ENCODE results near the gene NAB2.
"Not testable (repeated sequence)": the region's sequence is repeated elsewhere in the genome, so short reads cannot be mapped to it uniquely, and the experiment has no call there.

NAB2 gene, protein sequence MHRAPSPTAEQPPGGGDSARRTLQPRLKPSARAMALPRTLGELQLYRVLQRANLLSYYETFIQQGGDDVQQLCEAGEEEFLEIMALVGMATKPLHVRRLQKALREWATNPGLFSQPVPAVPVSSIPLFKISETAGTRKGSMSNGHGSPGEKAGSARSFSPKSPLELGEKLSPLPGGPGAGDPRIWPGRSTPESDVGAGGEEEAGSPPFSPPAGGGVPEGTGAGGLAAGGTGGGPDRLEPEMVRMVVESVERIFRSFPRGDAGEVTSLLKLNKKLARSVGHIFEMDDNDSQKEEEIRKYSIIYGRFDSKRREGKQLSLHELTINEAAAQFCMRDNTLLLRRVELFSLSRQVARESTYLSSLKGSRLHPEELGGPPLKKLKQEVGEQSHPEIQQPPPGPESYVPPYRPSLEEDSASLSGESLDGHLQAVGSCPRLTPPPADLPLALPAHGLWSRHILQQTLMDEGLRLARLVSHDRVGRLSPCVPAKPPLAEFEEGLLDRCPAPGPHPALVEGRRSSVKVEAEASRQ

DNA sequence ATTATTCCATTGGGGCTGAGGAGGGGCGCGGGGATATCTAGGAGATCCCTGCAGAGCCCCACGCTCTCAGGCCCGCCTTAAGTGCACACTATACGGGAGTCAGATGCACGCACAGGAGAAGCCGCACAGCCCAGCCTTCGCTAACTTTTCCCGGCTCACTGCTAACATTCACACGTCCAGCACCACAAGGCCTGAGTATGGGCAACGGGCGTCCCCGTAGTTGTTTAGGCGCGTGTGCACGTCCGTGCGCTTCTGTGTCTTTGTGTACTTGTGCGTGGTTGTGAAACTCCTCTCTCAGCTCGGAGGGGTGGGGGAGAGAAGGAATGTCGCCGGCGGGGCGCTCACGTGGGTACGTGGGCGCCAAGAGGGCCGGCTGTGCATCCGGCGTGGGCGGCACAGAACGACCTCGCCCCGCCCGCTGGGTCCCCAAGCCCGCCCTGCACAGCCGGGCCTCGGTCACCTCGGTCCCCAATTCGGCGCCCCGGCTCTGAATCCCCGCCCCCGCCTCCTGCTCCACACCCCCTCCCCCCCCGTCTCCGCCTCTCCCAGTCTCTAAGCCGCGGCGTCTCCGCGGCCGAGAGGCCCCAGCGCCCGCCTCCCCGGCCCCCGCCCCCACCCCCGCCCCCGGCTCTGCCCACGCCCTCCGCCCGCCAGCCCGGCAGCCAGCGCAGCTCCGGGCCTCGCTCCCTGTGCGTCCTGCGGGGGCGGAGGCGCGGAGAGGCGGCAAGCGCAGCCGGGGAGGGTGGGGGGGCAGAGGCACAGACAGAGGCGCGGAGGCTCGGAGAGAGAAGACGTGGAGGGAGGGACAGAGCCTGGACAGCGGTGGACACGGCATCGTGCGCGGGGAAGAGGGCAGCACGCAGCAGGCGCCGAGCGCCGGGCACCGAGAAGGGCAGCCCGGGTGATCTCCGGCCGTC is at the start of gene NAB2:
Gene NAB2 (plus strand): TSS at position 761 of the 917 bp plus-strand sequence. CDS start 158 bp downstream, outside the sequence.
- DNase-seq, result peak; percentile 98

DNA sequence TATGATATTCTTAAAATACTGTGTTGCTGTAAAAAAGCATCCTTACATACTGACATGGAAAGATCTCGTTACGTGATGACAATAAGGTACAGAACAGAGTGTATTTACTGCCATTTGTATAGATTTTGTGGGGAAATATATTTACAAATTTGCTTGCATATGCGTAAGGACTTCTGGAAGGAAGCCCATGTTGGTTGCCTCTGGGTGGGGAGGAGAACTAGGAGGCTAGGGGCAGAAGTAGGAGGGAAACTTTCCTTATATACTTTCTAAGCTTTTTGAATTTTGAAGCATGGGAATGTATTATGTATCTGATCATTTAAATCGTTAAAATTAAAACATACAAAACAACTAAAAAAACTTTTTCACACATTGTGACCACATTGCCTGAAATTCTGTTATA is 48.7 kb upstream of the NAB2 start:
- no peak for DNase-seq

DNA sequence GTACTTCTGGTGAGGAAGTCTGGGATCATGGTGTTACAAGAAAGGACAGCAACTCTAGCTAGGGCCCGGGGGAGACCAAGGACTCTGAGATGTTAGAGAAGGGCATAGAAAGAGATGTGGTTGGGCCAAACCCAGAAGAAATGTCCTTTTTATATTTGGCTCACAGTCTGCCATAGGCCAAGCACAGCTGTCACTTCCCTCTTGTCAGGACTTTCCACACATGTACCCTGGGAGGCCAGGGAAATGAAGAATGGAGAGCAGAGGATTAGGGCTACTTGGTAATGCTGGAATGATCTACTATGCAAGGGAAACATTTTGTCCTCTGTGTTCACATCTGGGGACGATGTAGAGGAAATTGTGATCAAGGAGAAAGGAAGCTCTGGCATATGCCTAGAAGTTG is 48.2 kb upstream of the NAB2 start:
- no peak for DNase-seq

- no peak for DNase-seq
Measured at GRCh38 chr12:57042695-57043094, 46.2 kb upstream of the NAB2 start.

DNA sequence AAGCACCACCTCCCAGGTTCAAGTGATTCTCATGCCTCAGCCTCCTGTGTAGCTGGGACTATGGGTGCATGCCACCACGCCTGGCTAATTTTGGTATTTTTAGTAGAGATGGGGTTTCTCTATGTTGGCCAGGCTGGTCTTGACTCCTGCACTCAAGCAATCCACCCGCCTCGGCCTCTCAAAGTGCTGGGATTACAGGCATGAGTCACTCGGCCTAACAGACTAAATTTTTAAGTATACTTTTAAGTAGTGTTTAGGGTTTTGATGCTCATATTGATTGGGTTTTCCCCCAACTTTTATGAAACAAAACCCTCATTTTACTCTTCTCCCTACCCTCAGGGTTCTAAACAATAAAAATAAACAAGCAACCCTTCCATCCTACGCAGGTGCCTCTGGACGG is 44.4 kb upstream of the NAB2 start:
- no peak for DNase-seq

GRCh38 chr12:57044889-57045288 is 44.0 kb upstream of the NAB2 start:
- DNase-seq, result no peak

GRCh38 chr12:57046086-57046791 is 42.7 kb upstream of the NAB2 start:
- DNase-seq, result no peak

DNA sequence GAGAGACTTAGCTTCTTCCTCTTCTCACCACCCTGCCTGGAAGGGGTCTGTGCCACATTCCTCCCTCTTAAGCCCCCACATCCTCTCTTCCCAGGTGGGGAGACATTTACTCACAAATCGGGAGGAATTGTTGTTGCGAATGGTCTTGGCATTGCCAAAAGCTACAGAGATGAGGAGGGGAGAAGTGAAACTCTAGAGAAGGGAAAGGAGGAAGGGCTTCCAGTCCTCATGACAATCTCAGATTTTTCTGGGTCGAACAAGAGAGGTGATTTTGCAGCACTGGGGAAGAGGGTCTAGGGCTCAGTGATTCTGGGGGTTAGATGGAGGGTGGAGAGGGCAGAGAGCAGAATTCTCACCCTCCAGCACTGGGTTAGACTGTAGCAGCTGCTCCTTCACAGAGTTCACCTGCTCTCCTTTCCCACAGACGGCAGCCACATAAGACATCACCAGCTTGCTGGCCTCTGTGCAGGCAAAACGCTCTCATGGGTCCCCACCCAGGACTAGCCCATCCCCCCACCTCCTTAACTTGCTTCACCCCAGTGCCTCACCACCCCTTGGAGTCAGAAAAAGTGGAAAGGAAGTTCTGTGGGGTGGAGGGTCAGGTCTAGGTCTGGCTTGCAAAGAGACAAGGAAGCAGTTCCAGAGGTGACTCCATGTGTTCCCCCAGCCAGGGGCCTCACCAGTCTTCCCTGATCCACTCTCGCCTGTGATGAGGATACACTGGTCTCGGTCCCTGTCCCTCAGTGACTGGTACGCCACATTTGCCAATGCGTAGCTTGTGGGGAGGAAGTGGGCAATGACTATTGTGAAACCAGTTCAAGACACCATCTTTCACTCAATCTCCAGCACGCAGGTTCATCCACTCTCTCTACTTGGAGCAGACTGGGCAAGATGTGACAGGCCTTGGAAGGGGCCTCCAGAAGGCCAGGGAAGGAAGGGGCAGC is 41.7 kb upstream of the NAB2 start:
- DNase-seq, result no peak

- DNase-seq, result no peak
Measured at GRCh38 chr12:57047981-57048380, 40.9 kb upstream of the NAB2 start.

- DNase-seq, result no peak
Measured at GRCh38 chr12:57048423-57049118, 40.3 kb upstream of the NAB2 start.

DNA sequence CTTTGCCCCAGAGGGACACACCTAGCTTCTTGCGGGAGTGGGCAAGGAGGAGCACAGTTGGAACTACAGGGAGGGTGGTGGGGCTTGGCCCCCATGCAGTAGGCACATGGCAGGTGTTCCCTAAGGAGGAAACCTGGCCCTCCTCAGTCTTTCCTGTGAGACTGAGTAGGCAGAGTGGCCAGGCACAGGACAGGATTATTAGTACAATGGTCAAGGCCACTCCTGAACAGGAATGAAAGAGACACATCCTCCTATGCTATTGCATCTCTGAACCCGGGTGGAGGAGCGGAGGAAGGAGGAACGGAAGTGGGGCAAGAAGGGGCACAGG is 39.8 kb upstream of the NAB2 start:
- DNase-seq, result no peak

DNA sequence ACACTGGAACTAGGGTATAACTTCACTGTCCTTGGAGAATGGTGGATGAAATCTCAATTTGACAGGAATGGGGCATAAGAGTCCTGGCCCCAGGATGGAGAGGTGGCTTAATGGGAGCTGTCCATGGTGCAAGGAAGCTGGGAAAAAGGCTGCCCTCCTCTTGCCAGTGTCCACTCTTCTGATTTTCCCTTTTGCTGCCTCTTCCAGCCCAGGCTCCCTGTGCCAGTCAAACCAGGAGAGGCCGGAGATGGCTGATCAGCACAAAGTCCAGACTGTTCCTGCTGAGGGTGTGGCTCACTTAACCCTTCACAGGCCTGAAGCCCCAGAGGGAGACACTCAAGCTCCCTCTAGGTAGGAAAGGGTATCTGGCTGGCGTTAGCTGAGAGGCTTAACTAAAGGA is 39.0 kb upstream of the NAB2 start, which contains the start of gene MYO1A:
Gene MYO1A (minus strand): TSS at position 240 of the 400 bp plus-strand sequence. CDS start 1,806 bp downstream, outside the sequence.
- DNase-seq, result no peak

GRCh38 chr12:57051011-57051410 is 37.9 kb upstream of the NAB2 start:
- no peak for DNase-seq

- DNase-seq, result not testable (repeated sequence)
Measured at GRCh38 chr12:57053146-57053545, 35.8 kb upstream of the NAB2 start.

- DNase-seq, result not testable (repeated sequence)
Measured at GRCh38 chr12:57053901-57054300, 35.0 kb upstream of the NAB2 start.

GRCh38 chr12:57055824-57056223 is 33.1 kb upstream of the NAB2 start:
- no peak for DNase-seq

DNA sequence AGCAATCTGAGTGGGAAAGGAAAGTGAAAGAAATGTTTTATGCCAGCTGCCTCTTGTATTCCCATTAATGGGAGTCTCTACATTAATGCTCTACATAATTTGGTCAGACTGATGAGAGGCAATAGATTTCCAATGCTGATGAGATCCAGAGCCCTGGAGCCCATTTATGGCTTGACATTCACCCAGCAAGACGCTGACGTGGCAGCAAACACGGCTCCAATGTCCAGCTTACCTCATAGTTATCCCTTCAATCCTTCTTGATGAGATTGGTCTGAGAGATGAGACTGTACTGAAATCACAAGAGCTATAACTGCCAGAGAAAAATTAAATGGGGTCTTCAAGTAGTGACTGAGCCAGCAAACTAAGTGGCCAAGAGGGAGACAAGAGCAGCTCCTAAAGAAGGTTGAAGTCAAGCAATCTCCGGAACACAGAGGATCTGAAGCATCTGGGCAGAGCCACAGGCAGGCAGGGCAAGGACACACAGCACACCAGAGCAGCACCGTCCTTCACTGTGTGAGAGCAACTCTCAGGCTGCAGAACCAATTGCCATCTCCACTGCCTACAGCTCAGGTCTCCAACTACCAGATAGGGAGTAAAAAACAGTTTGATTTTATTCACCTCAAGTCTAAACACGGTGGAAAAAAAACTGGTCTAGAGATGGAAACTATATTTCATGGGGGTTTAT is 31.7 kb upstream of the NAB2 start:
- no peak for DNase-seq

GRCh38 chr12:57058454-57058853 is 30.5 kb upstream of the NAB2 start:
- DNase-seq, result no peak

DNA sequence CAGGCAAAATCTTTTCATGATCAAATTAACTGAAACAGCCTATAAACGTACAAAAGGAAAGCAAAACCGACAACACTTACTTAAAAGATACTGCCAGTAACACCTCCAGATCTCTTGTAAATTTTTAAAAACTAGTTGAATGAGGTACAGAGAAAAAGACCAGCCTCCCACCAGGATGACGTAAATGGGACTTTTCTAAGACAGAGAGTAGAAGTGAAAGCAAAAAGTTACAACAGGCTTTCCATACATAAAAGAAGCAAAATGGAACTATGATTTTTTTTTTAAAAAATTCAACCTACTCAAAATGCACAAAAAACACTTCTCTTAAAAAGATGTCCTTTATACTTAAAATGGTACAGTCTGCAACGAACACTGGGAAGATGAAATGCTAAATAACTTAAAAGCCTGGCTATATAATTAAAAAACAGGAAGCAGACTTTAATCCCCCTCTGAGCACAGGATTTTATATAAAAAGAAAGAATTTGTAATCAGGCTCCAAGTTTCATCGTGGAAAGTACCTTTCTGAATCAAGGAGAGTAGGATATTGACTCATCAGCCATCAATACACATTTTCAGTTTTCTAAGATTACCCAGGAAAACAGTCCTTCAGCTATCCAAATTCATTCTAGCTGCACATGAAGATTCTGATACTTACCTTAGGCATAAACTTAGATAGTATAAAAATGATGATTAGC is 24.8 kb upstream of the NAB2 start:
- no peak for DNase-seq

- DNase-seq, result no peak
Measured at GRCh38 chr12:57066245-57066644, 22.7 kb upstream of the NAB2 start.

Measured in femur (tissue), 1 donor.